ENCODE measurements around the gene MRPL2.

The MRPL2 gene

DNA sequence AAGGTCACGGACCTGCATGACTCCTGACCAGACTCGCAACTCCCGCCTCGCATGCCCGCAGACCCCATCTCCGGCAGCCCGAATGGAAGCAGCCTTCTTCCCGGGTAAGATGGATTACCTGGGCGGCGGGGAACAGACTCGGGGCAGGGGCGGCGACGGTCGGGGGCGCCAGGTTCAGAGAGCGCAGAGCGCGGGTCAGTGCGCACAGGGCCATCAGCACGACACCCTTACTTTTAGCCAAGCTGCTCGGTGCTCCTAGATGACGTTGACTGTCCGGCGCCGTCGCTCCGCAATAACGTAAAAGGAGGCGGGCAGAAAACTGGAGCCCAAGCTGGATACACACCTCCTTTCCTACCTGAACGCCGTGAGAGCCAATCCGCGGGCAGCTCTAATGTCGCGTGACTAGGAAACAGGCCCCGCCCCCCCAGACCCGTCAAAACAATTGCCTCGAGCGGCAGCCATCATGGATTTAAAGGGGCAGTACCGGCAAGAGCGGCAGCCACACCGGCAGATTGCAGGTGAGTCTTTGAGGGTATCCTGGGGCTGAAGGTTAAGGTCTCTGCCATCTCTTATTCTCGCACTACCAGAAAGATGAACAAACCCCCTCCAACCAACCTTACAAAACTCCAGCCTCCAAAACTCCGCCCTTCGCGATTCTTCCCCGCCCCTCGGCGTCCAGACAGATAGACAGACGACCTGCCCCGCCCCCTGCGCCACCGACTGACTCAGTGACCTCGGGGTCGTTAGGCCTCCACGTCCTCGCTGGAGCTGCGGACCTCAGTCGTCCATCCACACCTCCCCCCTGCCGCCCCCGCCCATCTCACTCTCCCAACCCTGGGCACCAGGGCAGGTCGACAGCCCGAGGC is at the start of gene MRPL2, which contains the start of gene KLC4:
Gene MRPL2, minus strand, starts transcription at position 267 of the 866 bp plus-strand sequence. Its CDS starts 53 bp downstream, at position 214.
Gene KLC4, plus strand, starts transcription at position 464 of the 866 bp plus-strand sequence. CDS start 1,705 bp downstream, outside the sequence.
- DNase-seq (ENCODE audit: low read depth in 2 of 2), result peak; percentile 94 to 95

DNA sequence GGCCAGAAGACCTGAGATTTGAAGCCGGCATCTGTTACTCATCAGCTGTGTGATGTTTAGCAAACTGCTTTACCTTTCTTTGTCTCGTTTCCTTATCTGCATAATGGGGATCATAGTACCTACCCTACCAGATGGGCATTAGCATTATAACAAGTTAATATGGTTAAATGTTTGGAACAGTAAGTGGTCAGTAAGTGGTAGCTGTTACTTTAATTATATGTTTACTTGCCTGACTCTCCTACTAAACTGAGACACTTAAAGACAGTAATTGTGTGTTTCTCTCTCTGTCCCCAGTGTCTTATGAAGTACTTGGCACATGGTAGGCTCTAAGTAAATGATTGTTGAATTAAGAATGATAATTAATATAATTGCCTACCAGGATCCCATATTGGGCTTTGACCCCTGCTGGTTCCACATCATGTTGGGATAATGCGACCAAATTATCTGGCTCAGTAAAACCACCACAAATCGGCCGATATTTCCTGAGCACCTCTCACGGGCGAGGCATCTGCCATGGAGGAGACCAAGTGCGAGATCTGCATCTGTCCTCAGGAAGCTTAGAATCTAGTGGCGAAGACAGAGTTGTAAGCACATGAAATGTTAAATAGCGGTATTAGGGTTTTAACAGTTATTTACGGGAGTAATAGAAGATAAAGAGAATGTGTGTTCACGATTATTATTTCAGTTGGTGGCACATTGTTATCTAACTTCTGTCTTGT is 48.3 kb upstream of the MRPL2 start:
- no peak for DNase-seq (ENCODE audit: low read depth in 2 of 2)

DNA sequence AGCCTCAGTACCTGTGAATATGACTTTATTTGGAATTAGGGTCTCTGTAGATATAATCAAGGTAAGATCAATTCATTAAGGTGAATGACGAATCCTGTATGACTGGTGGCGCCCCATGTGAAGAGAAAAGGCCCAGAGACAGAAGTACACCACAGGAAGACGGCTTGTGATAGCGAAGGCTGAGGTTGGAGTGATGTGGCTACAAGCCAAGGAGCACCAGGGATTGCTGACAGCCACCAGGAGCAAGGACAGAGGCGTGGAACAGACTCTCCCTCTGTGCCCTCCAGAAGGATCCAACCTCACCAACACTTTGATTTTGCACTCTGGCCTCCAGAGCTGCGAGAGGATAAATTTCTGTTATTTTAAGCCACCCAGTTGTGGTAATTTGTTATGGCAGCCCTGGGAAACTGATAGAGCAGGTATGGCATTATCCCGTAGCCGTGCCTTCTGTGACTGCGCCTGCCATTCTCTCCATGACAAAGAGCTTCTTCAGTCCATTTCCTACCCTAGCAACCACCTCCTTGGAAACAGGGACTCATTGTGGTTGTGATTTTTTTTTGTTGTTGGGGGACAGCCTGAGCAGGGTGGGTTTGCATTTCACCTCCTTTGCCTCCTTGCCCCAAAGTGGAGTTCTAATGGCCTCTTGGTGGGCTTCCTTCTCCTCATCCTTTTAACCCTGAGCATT is 46.4 kb upstream of the MRPL2 start:
- no peak for DNase-seq (ENCODE audit: low read depth in 2 of 2)

DNA sequence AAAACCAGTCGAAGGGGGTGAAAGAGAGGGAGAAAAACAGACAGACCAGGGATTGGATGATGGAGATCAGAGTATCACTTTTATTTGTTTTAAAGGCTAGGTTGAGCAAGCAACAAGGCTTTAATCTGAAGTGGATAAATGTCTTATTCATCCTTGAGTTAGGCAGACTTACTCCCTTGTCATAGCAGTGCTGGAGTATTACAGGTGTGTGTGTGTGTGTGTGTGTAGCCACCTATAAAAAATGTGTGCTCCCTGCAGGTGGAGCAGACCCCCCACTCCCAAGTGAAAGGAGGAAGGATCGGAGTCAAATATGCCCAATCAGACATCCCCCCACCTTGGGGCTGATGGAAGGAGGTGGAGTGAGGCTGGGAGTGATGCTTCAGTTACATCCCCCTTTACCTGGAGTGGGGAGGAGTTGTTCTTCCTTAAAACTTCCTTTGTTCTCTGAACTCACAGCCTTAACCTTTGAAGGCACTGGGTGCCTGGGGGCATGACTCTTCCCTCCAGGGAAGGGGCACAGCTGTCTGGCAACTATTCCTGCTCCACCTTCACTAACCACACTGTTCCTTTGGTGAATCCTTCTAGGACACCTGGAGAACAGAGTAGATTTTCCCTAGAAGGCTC is 44.1 kb upstream of the MRPL2 start:
- no peak for DNase-seq (ENCODE audit: low read depth in 2 of 2)

DNA sequence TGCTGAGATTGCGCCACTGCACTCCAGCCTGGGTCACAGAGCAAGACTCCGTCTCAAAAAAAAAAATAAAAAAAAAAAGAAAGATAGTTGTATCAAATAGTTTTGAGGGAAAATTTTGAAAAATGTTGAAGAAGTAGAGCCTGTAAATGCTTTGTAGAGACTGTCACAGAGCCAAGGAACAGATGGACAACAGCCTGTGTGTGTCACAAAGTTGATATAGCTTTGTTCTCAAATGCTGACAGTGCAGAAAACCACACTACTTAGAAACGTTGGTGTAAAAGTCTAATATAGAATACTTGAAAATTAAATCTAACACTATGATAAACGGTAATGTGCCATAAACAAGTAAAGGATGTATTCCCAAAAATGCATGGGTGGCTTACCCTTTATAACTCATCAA is 42.3 kb upstream of the MRPL2 start:
- no peak for DNase-seq (ENCODE audit: low read depth in 2 of 2)

DNA sequence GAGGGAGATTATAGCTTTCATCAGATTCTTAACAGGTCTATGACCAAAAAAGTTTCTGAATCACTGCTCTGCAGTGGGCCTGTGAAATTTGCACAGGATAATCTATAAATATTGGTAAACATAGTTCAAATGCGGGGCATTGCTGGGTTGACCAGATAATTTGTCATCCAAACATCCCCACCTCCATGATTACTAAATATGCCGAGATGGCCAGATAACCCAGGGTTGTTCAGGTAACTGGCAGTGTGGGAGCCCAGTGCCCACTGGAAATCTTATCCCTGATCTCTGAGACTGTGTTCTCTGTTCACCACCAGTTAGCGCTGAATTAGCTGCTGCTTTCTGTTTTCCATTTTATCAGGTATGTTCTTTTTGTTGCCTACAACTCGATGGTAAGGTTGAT is 38.3 kb upstream of the MRPL2 start:
- DNase-seq (ENCODE audit: low read depth in 2 of 2), result no peak

DNA sequence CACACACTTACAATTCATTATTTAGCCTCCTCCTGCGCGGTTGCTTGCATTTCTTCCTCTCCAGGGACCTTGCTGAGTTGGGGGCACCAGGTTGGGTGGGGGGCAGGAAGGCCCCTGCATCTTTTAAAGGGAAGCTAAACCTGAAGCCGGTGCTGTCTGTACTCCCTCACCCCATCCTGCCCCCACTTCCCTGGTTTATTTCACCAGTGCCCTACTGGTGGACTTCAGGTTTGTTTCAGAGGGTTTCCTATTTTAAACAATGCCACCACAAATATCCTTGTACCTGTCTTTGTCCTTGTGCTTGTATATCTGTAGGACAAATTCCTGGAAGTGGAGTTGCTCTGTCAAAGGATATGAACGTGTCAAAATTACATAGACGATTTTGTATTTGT is 37.9 kb upstream of the MRPL2 start:
- DNase-seq (ENCODE audit: low read depth in 2 of 2), result no peak

DNA sequence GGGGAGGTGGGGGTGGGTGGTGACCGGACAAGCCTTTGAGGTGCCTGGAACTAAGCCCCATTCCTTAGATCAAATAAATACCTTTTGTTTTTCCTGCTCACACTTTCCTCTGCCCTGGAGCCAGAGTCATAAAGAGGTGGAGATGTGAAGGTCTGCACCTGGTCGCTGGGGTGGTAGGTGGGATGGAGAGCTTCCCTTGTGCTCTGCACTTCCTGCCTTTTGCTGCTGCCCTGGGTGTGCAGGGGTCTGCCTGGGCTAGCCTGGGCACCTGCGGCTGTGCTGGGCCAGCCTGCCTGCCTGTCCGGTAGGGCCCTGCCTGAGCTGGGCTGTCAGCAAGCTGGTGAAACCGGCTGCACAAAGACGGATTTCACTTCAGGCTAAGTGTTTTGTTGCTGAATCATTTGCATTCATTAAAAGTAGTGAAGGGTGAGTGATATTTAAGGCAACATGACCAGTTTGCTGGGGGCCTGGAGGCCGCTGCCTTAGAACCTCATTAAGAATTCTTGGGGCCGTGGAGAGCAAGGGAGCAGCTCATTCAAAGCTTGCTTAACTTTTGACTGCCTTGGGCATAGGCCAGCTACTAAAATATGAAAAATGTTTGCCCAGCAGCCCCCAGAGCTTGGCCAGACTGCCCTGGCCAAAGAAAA is 37.3 kb upstream of the MRPL2 start:
- DNase-seq (ENCODE audit: low read depth in 2 of 2), result no peak

DNA sequence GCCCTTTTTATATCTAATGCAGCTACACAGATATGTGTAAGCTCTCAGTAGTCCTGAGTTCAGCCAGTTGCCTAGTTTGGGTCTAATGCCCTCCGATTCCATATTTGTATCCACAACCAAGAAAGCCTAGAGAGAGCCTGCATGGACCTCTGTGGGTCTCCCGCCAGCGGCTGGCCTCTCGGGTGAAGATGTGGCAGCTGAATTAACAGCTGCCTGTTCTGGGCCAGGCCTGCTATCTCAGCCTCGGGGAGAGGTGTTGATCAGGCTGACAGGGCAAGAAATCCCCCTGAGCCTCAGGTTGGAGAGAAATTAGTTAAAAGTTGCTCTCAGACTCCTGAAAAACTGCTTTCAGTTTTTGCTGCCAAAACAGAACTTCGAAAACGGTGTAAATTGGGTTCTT is 36.7 kb upstream of the MRPL2 start:
- DNase-seq (ENCODE audit: low read depth in 2 of 2), result no peak

DNA sequence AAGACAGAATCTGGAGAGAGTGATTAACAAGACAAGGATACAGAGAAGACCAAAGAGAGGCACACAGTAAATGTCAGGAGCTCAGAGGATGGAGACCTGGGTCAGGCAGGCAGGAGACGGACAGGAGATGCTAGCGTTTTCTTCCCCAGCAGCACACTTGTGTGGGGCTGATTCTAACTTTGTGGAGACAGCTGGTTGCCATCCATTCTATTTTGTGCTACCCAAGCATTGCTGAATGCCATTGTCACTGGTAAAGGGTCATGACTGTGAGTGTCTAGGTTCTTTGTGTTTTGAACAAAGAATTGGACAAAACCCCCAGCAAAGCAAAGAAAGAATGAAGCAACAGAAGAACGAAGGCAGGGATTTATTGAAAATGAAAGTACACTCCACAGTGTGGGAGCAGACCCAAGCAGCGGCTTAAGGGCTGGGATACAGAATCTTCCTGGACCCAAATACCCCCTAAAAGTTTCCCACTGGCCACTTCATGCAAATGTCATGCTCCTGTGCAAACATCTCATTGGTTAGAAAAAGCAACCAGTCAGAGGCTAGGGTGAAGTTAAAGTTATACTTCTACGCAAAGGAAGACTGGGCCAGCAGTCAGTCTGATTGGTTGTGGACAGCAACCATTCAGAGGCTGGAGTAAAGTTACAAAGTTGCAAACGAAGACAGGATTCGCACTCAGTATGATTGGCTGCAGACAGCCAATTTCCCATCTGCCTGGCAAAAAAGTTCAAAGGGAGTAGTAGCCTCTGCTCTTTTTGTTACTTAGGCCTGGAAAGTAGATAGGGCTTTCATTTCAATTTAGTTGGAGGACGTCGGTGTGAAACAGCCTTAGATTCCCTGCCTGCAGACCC is 34.4 kb upstream of the MRPL2 start:
- DNase-seq (ENCODE audit: low read depth in 2 of 2), result peak in 1 of 2 experiments; percentile 60

DNA sequence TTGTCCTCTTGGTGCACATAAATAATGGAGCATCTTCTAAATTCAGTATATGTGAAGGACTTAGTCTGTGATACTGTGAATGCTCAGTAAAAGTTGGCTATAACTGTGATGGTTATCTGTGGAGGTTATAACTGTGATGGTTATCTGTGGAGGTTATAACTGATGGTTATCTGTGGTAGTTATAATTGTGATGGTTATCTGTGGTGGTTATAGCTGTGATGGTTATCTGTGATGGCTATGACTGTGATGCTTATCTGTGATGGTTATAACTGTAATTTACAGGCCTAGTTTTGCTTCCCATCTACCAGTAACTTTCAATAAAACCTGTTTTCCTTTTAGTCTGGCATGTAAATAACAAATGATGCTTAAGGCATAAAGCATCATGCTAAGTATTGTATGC is 33.4 kb upstream of the MRPL2 start:
- DNase-seq (ENCODE audit: low read depth in 2 of 2), result no peak

DNA sequence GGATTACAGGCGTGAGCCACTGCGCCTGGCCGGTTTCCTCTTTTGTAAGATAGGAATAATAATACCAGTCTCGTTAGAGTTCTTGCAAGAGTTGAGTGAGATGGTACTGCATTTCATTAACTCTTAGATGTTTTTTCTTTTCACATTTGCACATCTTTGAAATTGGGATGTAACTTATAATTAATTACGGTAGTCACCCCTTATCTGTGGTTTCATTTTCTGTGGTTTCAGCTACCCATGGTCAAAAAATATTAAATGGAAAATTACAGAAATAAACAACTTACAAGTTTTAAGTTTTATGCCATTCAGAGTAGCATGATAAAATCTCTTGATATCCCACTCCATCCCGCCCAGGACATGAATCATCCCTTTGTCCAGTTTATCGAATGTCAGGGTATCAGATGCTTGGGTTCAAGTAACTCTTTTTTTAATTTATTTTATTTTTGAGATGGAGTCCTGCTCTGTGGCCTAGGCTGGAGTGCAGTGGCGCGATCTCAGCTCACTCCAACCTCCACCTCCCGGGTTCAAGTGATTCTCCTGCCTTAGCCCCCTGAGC is 32.3 kb upstream of the MRPL2 start:
- DNase-seq (ENCODE audit: low read depth in 2 of 2), result no peak

DNA sequence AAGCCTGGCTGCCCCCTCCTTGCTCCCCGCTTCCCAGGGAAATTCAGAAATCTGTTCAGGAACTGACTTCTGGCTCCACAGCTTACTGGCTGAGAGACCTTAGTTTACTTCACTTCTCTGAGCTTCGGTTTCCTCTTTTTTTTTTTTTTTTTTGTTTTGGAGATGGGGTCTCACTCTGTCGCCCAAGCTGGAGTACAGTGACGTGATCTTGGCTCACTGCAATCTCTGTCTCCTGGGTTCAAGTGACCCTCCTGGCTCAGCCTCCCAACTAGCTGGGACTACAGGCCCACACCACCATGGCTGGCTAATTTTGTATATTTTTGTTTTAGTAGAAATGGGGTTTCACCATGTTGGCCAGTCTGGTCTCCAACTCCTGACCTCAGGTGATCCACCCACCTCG is 31.8 kb upstream of the MRPL2 start:
- no peak for DNase-seq (ENCODE audit: low read depth in 2 of 2)

DNA sequence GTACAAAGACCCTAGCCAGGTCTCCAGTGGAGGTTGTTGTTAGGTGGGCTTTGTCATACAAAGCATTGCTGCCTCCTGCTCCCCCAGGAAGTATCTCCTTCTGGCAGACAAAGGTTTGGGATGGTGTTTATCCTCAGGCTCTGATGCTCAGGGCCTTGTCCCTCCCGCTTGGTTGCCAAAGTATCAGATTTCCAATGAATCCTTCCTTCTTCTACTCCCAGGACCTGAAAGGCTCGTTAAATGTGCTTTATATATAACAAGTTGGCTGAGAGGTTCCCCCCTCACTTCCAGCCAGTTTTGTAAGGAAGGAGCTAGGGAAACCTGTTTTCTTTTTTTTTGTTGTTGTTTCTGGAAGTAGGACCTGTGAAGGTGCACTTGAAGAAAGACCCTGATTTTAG is 31.3 kb upstream of the MRPL2 start:
- no peak for DNase-seq (ENCODE audit: low read depth in 2 of 2)

DNA sequence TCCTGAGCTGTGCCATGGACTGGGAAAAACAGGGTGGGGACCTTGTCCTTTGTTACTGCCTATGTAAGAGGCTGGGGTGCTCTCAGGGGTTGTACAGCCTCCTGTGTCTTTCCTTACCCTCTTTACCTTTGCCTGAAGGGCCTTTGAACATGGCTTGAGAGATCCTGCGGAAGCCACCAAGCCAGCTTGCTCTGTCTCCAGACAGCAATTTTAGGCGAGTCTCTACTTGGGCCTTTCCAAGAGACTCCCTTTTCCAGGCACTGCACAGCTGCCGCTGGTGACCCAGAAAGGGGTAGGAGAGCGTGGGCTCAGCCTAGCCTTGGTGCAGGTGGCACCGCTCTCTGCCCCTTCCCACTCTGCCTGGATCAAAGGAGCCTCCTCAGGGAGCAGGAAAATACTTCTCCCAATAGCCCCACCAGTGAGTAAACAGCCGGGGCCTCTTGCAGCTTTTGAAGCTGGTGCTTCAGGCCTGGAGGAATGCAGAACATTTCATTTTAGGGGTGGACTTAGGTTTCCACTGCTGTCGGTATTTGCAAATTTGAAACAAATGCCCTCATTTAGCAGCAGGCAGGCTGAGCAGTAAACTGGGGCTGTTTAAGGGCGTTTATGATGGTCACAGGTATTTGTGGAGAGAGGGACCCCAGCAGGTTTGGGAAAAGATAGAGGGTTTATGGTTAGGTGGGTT is 30.8 kb upstream of the MRPL2 start:
- DNase-seq (ENCODE audit: low read depth in 2 of 2), result no peak

DNA sequence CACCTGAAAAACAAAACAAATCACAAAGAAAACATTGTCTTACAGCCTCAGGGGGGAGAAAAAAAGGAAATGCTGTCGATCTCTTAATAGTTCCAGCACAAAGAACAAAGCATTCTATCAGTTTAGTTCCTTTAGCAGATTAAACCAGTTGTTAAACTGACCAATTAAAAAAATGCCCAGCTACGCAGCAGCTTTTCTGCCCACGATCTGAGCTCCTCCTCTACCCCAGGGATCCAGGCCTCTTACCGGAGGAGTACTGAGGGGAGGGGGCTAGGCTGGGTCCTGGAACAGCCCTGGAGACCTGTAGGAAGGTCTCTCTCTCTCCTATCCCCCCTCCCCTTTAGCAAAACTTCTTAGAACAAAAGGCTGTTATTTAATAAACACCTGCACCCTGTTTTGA is 30.2 kb upstream of the MRPL2 start:
- no peak for DNase-seq (ENCODE audit: low read depth in 2 of 2)

DNA sequence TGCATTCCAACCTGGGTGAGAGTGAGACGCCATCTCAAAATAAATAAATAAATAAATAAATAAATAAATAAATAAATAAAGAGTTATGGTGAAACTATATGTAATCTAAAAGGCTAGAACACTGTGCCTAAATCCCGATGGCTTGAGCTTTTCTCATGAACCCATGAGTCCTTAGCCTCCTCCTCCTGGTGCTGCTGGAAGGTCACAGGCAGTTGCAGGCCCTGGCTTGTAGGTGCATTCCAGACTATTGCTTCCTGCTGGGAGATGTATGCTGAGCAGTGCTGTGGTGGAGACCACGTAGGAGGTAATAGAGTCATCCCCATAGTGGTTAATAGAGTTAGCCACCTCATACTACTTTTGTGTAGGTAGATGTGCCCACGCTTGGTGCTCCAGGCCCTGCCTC is 29.4 kb upstream of the MRPL2 start:
- DNase-seq (ENCODE audit: low read depth in 2 of 2), result no peak

DNA sequence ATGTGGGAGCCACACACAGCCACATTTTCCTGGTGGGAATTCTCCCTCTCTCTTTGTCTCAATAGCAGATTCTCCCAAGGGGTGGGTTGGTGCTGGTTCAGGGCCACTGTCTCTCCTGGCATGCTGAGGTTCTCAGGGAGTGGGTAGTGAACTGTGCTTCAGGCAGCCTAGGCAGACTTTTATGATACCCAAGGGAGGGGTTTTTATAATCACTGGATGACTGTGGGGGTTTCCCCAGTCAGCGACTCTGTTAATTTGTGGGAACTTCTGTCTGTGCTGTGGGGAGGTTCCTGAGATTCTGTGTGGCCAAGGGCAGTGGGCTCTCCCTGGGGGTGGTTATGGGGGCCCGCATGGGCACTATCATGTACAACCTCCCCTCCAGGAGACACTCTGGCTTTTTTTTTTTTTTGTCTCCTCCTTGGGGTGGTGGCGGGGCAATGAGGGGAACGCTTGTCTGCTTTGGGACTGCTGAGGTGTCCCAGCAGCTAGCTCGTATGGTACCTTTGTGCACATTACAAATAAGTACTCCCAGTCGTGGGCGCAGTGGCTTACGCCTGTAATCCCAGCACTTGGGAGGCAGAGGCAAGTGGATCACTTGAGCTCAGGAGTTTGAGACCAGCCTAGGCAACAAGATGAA is 26.9 kb upstream of the MRPL2 start:
- DNase-seq (ENCODE audit: low read depth in 2 of 2), result no peak

All from fibroblast of skin of left biceps (primary cell).